ENCODE data around the gene RBSN. TPM values are rescaled to one million over a fixed set of nuclear protein-coding genes. Genes with fewer than 3 reads are reported as not detected.
"Not testable (repeated sequence)": the region's sequence is repeated elsewhere in the genome, so short reads cannot be mapped to it uniquely, and the experiment has no call there.

The RBSN gene
- total RNA-seq, 1 experiment from 2014 or later = 20.7 TPM

DNA sequence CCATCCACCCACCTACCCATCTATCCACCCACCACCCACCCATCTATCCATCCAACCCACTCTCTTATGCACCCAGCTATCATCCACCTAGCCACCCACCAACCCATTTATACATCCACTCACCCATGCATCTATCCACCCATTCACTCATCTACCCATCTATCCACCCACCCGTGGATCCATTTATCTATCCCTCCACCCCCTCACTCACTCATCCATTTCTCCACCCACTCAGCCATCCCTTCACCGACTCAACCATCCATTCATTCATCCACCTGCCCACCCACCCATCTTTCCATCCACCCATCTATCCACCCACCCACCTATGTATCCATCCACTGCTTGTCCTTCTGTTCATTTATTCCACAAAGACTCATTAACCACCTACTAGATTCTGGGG is 28.0 kb upstream of the RBSN start:
- BruUV-seq (replicated peaks); H3K9me3 ChIP-seq (ENCODE audit: insufficient read depth, low read depth); H3K79me2 ChIP-seq (ENCODE audit: low read depth); H3F3A ChIP-seq (ENCODE audit: insufficient read depth, low read depth); CTCF ChIA-PET; H3K27me3 ChIP-seq (ENCODE audit: insufficient read depth, low read depth); H3K4me1 ChIP-seq (replicated peaks; ENCODE audit: insufficient read depth); H2AFZ ChIP-seq; H3K4me3 ChIP-seq; H3K36me3 ChIP-seq (ENCODE audit: low read depth); intact Hi-C loops (cut with micrococcal nuclease; ENCODE audit: unreplicated experiment); H3K9me2 ChIP-seq (ENCODE audit: insufficient read depth); H3K4me2 ChIP-seq; H3K27ac ChIP-seq; DNase-seq; POLR2A ChIA-PET (ENCODE audit: unreplicated experiment); H4K20me1 ChIP-seq (ENCODE audit: insufficient read depth): not testable (repeated sequence)

DNA sequence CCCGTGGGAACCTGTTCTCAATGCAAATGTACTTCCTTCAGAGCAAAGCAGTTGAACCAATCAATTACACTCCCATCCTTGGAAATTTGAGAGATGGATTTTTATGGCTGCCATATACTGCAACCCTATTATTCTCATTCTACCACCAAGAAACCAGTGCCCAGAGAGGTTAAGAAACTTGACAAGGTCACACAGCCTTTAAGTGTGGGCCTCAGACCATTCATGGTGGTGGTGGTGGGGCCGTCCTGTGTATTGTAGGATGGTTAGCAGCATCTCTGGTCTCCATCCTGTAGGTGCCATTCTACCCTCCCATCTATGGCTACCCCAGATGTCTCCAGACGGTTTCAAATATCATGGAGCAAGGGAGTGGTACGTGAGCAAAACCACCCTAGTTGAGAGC is 23.4 kb upstream of the RBSN start:
- CTCF ChIA-PET = no interaction called here
- BruUV-seq (replicated peaks) = no TSS peak
- H2AFZ ChIP-seq = no peak overlapping the region
- no peaks in the 10 kb centered on the region for H3K27me3 ChIP-seq (ENCODE audit: insufficient read depth, low read depth)
- H3K4me1 ChIP-seq (replicated peaks; ENCODE audit: insufficient read depth) = no peaks in the 10 kb centered on the region
- no peak for DNase-seq
- no peaks in the 10 kb centered on the region for H3K36me3 ChIP-seq (ENCODE audit: low read depth)
- no peak overlapping the region for H3K27ac ChIP-seq
- H4K20me1 ChIP-seq (ENCODE audit: insufficient read depth) = no peaks in the 10 kb centered on the region
- no peaks in the 10 kb centered on the region for H3K9me2 ChIP-seq (ENCODE audit: insufficient read depth)
- no peaks in the 10 kb centered on the region for H3K9me3 ChIP-seq (ENCODE audit: insufficient read depth, low read depth)
- H3K4me2 ChIP-seq = no peak overlapping the region
- no peak overlapping the region for H3K4me3 ChIP-seq
- intact Hi-C loops (cut with micrococcal nuclease; ENCODE audit: unreplicated experiment) = no loop called here
- POLR2A ChIA-PET (ENCODE audit: unreplicated experiment) = no interaction called here
- no peak for TF ChIP-seq CTCF (conservative IDR thresholded peaks at IDR 0.05)
- TF ChIP-seq EZH2 (IDR thresholded peaks at IDR 0.05; ENCODE audit: low read depth) = no peak
- H3F3A ChIP-seq (ENCODE audit: insufficient read depth, low read depth) = no peaks in the 10 kb centered on the region
- no peaks in the 10 kb centered on the region for H3K79me2 ChIP-seq (ENCODE audit: low read depth)

DNA sequence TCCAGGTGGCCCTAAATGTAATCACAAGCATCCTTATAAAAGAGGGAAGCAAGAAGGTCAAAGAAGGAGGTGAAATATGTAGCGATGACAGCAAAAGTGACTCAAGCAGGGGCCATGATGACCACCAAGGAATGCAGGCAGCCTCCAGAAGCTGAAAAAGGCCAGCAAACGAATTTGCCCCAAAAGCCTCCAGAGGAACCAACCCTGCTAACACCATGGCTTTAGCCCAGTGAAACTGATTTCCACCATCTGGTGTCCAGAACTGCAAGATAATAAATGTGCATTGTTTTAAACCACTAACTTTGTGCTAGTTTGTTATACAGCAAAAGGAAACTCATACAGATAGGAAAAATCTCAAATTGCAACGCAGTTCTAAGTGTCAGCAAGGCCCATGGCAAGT is 23.0 kb upstream of the RBSN start:
- Histone ChIP-seq H3K27ac (no peak overlapping the region), H4K20me1 (ENCODE audit: insufficient read depth) (no peaks in the 10 kb centered on the region), H3F3A (ENCODE audit: insufficient read depth, low read depth) (no peaks in the 10 kb centered on the region), H3K9me2 (ENCODE audit: insufficient read depth) (no peaks in the 10 kb centered on the region), H3K36me3 (ENCODE audit: low read depth) (no peaks in the 10 kb centered on the region), H2AFZ (no peak overlapping the region), H3K9me3 (ENCODE audit: insufficient read depth, low read depth) (no peaks in the 10 kb centered on the region), H3K4me2 (no peak overlapping the region), H3K27me3 (ENCODE audit: insufficient read depth, low read depth) (no peaks in the 10 kb centered on the region), H3K4me3 (no peak overlapping the region), H3K4me1 (replicated peaks; ENCODE audit: insufficient read depth) (no peaks in the 10 kb centered on the region), H3K79me2 (ENCODE audit: low read depth) (no peaks in the 10 kb centered on the region)
- no peak for DNase-seq
- ChIA-PET CTCF (no interaction called here), POLR2A (ENCODE audit: unreplicated experiment) (no interaction called here)
- intact Hi-C loops (cut with micrococcal nuclease; ENCODE audit: unreplicated experiment) = no loop called here
- no peak for TF ChIP-seq CTCF (conservative IDR thresholded peaks at IDR 0.05)
- TF ChIP-seq EZH2 (IDR thresholded peaks at IDR 0.05; ENCODE audit: low read depth) = no peak
- no TSS peak for BruUV-seq (replicated peaks)

GRCh38 chr3:15120986-15121385 is 22.0 kb upstream of the RBSN start:
- Histone ChIP-seq H4K20me1 (ENCODE audit: insufficient read depth) (no peaks in the 10 kb centered on the region), H3K27me3 (ENCODE audit: insufficient read depth, low read depth) (no peaks in the 10 kb centered on the region), H3K79me2 (ENCODE audit: low read depth) (no peaks in the 10 kb centered on the region), H3F3A (ENCODE audit: insufficient read depth, low read depth) (no peaks in the 10 kb centered on the region), H3K4me1 (replicated peaks; ENCODE audit: insufficient read depth) (no peaks in the 10 kb centered on the region), H3K4me3 (no peak overlapping the region), H3K4me2 (no peak overlapping the region), H2AFZ (no peak overlapping the region), H3K27ac (no peak overlapping the region), H3K36me3 (ENCODE audit: low read depth) (no peaks in the 10 kb centered on the region), H3K9me3 (ENCODE audit: insufficient read depth, low read depth) (no peaks in the 10 kb centered on the region), H3K9me2 (ENCODE audit: insufficient read depth) (no peaks in the 10 kb centered on the region)
- TF ChIP-seq EZH2 (IDR thresholded peaks at IDR 0.05; ENCODE audit: low read depth) = no peak
- no peak for TF ChIP-seq CTCF (conservative IDR thresholded peaks at IDR 0.05)
- intact Hi-C loops (cut with micrococcal nuclease; ENCODE audit: unreplicated experiment) = no loop called here
- DNase-seq = peak in 1 of 2 experiments; percentile 42
- ChIA-PET CTCF (no interaction called here), POLR2A (ENCODE audit: unreplicated experiment) (no interaction called here)
- BruUV-seq (replicated peaks) = no TSS peak

All from PC-9 (cell line).